GM12892 (cell line): ENCODE results near the gene RASSF3.

ENCODE experiments used
- POLR2A ChIP-seq: IDR thresholded peaks from 2 replicates; pipeline ENCODE4 v1.6.1; 2011; ENCODE audit warnings: low read depth, low read length, control low read depth
- POLR2AphosphoS5 ChIP-seq: IDR thresholded peaks from 2 replicates; pipeline ENCODE4 v1.6.1; 2011; ENCODE audit warnings: low read depth, low read length, control low read depth
- TAF1 ChIP-seq: IDR thresholded peaks from 2 replicates; pipeline ENCODE4 v1.6.1; 2011; ENCODE audit warnings: low read depth, mild to moderate bottlenecking, control low read depth, low read length, borderline replicate concordance

DNA sequence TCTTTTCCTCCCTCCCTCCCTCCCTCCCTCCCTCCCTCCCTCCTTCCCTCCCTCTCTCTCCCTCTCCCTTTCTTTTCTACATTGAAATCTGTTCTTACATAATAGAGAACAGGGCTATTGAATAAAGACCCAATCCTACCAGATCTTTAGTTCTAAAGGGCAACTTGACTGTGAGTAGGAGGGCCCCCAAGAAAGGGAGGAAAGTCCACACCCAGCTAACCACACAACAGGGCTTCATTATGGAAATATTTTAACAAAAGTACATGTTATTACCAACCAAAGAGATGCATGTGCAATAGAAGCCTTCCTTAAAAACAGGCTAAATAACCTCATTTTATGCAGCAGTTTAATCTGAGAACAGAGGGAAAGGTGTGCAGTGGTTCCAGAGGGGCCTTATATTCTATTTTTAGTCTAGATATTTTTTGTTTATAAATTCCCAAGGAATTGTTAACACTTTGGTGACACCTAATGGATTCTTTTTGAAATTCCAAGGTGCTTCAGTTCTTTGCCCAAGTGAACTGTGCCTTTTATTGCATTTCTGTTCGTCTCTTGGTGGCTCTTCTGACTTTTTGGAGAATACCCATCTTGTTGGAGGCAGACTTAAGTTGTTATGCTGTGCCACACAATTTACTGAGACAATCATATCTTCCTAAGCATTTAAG is 85.9 kb downstream of the RASSF3 start:
- TF ChIP-seq POLR2A (no peak), POLR2AphosphoS5 (no peak), TAF1 (no peak)
